ENCODE data around the gene CXorf38.

Gene CXorf38

GRCh38 chrX:40647307-40648197, at the start of gene CXorf38:
Gene CXorf38, minus strand, starts transcription at chrX:40647561. Its CDS starts 41 bp downstream, at chrX:40647520.
- DNase-seq, result peak; percentile 92

- DNase-seq, result no peak
Observed at GRCh38 chrX:40694802-40695201, 47.4 kb upstream of the CXorf38 start.

- DNase-seq, result no peak
Observed at GRCh38 chrX:40688929-40689328, 41.6 kb upstream of the CXorf38 start.

- no peak for DNase-seq
Observed at GRCh38 chrX:40687169-40687568, 39.8 kb upstream of the CXorf38 start.

GRCh38 chrX:40685362-40685918, 38.1 kb upstream of the CXorf38 start:
- no peak for DNase-seq

- DNase-seq, result no peak
Observed at GRCh38 chrX:40684092-40684491, 36.7 kb upstream of the CXorf38 start.

GRCh38 chrX:40683245-40683644, 35.9 kb upstream of the CXorf38 start:
- no peak for DNase-seq

GRCh38 chrX:40671126-40671525, 23.8 kb upstream of the CXorf38 start:
- DNase-seq, result no peak

GRCh38 chrX:40663880-40664630, 16.7 kb upstream of the CXorf38 start:
- no peak for DNase-seq

GRCh38 chrX:40663078-40663740, 15.8 kb upstream of the CXorf38 start:
- DNase-seq, result no peak

GRCh38 chrX:40661489-40661888, 14.1 kb upstream of the CXorf38 start:
- DNase-seq, result no peak

GRCh38 chrX:40660381-40660780, 13.0 kb upstream of the CXorf38 start:
- DNase-seq, result no peak

- no peak for DNase-seq
Observed at GRCh38 chrX:40653535-40653934, 6.2 kb upstream of the CXorf38 start.

GRCh38 chrX:40652664-40653063, 5.3 kb upstream of the CXorf38 start:
- DNase-seq, result no peak

GRCh38 chrX:40651620-40652223, 4.4 kb upstream of the CXorf38 start:
- DNase-seq, result peak; percentile 69

GRCh38 chrX:40646489-40647306, 663 bp downstream of the CXorf38 start:
- DNase-seq, result peak; percentile 33

- DNase-seq, result peak; percentile 33
Observed at GRCh38 chrX:40644821-40645358, 2.5 kb downstream of the CXorf38 start.

GRCh38 chrX:40644176-40644575, 3.2 kb downstream of the CXorf38 start:
- DNase-seq, result no peak

- no peak for DNase-seq
Observed at GRCh38 chrX:40637687-40638086, 9.7 kb downstream of the CXorf38 start.

GRCh38 chrX:40632199-40632598, 15.2 kb downstream of the CXorf38 start:
- no peak for DNase-seq

GRCh38 chrX:40628506-40628905, 18.9 kb downstream of the CXorf38 start:
- no peak for DNase-seq

Measured in activated naive CD4-positive, alpha-beta T cell treated with Interleukin-2 at 50 U/mL for 16 hours (primary cell).